HT-29 (cell line): ENCODE measurements around the gene MAFG. TPM values are rescaled to one million over a fixed set of nuclear protein-coding genes. Genes with fewer than 3 reads are reported as not detected.
"Not testable (repeated sequence)": the region's sequence is repeated elsewhere in the genome, so short reads cannot be mapped to it uniquely, and the experiment has no call there.

Experiments
- DNase-seq: peaks from one replicate; pipeline ENCODE4 v3.0.0-alpha.2; 2015; ENCODE audit warnings: low spot score
- total RNA-seq: library from RNA; depleted of rRNA; stranded (reverse); fragments of >200 nt; shearing (Covaris generic); gene quantifications from 2 replicates; pipeline ENCODE4 v1.2.3, GENCODE V29; 2014

The MAFG gene
- total RNA-seq, 1 experiment from 2014 or later, result 45.5 TPM

- DNase-seq, result no peak
Measured at GRCh38 chr17:81958633-81959342, 31.3 kb upstream of the MAFG start.

GRCh38 chr17:81957691-81958432 lies 30.3 kb upstream of the MAFG start:
- DNase-seq, result no peak

GRCh38 chr17:81956607-81957589 lies 29.4 kb upstream of the MAFG start:
- no peak for DNase-seq

GRCh38 chr17:81955756-81956544 lies 28.4 kb upstream of the MAFG start:
- DNase-seq, result no peak

GRCh38 chr17:81955058-81955681 lies 27.6 kb upstream of the MAFG start:
- DNase-seq, result no peak

GRCh38 chr17:81954131-81955057 lies 26.9 kb upstream of the MAFG start:
- DNase-seq, result no peak

GRCh38 chr17:81953443-81953842 lies 25.9 kb upstream of the MAFG start:
- DNase-seq, result not testable (repeated sequence)

- no peak for DNase-seq
Measured at GRCh38 chr17:81952792-81953228, 25.3 kb upstream of the MAFG start.

- no peak for DNase-seq
Measured at GRCh38 chr17:81951785-81952684, 24.5 kb upstream of the MAFG start.

GRCh38 chr17:81950501-81950900 lies 23.0 kb upstream of the MAFG start:
- DNase-seq, result no peak

GRCh38 chr17:81948635-81949378 lies 21.3 kb upstream of the MAFG start:
- DNase-seq, result no peak

- DNase-seq, result no peak
Measured at GRCh38 chr17:81947189-81947588, 19.7 kb upstream of the MAFG start, which contains the start of gene MYADML2. TSS of gene MYADML2 (minus strand) at chr17:81947233. CDS start at chr17:81941741, 5,492 bp downstream.

GRCh38 chr17:81944858-81945257 lies 17.3 kb upstream of the MAFG start:
- no peak for DNase-seq

GRCh38 chr17:81942167-81942553 lies 14.6 kb upstream of the MAFG start:
- no peak for DNase-seq

- no peak for DNase-seq
Measured at GRCh38 chr17:81941484-81942166, 14.1 kb upstream of the MAFG start.

GRCh38 chr17:81940538-81941483 lies 13.3 kb upstream of the MAFG start:
- DNase-seq, result no peak
